Measurements from ENCODE around the gene AOPEP.

The AOPEP gene

DNA sequence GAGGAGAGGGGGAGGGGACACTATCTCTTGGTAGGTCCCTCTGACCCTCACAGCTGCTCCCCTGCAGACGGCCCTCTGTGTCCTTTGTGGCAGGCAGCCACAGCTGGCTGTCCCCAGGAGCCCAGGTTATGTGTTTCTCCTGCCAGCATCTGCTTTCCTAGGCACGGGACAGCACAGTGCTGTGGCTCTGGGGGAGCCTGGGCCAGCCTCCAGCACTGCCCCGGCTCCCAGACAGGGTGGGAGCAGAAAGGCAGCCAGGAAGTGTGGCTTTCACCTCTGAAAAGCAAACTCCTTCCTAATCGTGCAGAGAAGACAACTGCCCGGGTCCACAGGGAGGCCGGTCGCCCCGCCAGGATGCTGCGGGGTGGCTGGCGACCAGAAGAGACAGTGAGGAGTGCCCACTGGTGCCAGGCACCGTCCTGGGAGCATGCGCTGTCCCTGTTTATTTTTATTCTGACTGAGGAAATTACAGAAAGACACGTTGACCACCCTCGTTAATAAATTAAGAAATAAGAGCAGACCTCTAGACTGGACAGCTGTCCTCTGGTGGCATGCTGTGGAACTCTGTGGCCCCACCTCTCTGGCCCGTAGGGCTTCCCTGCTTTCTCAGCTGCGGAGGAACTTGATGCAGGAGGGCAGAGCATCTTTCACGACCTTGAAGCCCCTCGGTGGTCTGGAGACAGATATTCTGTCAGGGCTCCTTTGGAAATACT is 350.7 kb downstream of the AOPEP start:
- no peak for DNase-seq
- Histone ChIP-seq H3K4me3 (ENCODE audit: low read depth, low read length) (no peak overlapping the region), H3K27me3 (replicated peaks) (no peaks in the 10 kb centered on the region), H3K27ac (no peak overlapping the region), H3K36me3 (replicated peaks) (peaks cover 27% of the 10 kb centered on the region)
- TF ChIP-seq, protein P1, sequence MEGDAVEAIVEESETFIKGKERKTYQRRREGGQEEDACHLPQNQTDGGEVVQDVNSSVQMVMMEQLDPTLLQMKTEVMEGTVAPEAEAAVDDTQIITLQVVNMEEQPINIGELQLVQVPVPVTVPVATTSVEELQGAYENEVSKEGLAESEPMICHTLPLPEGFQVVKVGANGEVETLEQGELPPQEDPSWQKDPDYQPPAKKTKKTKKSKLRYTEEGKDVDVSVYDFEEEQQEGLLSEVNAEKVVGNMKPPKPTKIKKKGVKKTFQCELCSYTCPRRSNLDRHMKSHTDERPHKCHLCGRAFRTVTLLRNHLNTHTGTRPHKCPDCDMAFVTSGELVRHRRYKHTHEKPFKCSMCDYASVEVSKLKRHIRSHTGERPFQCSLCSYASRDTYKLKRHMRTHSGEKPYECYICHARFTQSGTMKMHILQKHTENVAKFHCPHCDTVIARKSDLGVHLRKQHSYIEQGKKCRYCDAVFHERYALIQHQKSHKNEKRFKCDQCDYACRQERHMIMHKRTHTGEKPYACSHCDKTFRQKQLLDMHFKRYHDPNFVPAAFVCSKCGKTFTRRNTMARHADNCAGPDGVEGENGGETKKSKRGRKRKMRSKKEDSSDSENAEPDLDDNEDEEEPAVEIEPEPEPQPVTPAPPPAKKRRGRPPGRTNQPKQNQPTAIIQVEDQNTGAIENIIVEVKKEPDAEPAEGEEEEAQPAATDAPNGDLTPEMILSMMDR (IDR thresholded peaks at IDR 0.05; ENCODE audit: low read depth, low read length, missing control alignments), result peak; percentile 41
- in situ Hi-C loops (cut with HindIII; ENCODE audit: low pct_ligation_motif_present, low sequenced_read_pairs), result no loop called here

DNA sequence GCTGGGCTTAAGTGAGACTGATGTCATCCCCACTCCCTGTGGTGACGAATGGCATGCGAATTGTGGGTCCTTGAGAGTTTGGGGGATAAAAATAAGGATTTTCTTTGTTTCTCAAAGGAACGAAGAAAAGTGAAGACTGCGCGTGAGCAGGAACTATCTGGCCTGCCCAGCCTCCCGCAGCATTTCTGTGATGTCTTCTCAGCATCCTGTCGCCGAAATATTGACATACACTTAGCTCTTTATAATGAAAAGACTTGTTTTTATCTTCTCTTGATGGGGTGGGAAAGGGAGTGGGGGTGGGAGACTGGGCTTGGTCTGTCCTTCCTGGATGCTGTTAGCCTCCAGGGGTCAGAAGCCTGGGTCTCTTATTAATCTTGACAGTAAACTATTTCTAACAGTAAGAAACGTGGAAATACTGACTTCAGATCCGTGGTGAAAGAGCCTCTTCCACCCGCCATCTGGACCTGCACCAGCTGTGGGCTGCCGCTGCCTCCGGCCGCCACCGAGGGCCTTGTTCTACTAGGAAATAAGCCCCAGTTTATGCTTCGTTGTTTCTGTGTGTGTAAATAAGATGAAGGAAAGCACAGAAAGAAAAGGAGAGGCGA is 351.4 kb downstream of the AOPEP start:
- in situ Hi-C loops (cut with HindIII; ENCODE audit: low pct_ligation_motif_present, low sequenced_read_pairs), result no loop called here

DNA sequence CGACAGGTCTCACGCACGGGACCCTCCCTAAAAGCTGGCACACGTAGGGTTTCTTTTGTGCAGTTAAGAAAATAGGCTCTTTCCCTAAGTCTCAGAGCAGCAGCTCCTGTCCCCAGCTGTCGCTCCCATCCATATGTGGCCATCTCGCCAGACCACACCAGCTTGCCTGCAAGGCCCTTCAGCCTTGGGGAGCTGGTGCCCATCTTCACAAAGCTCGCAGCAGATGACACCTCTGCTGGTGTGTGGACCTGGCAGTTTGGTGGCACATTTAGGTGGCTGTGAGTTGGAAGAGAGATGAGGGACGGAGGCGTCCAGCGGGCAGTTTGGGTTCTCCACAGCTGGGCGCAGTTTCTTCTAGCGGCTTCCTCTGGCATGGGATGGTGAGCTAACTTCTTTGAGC is 352.0 kb downstream of the AOPEP start:
- no peaks in the 10 kb centered on the region for H3K27me3 ChIP-seq (replicated peaks)
- H3K36me3 ChIP-seq (replicated peaks), result peaks cover 35% of the 10 kb centered on the region
- no peak overlapping the region for H3K27ac ChIP-seq
- TF ChIP-seq, protein P1 (IDR thresholded peaks at IDR 0.05; ENCODE audit: low read depth, low read length, missing control alignments), result no peak
- in situ Hi-C loops (cut with HindIII; ENCODE audit: low pct_ligation_motif_present, low sequenced_read_pairs), result no loop called here
- DNase-seq, result no peak
- H3K4me3 ChIP-seq (ENCODE audit: low read depth, low read length), result no peak overlapping the region

More for the DNA sequence above, 351.4 kb downstream of the AOPEP start:
- H3K27me3 ChIP-seq (replicated peaks), result no peaks in the 10 kb centered on the region
- TF ChIP-seq, protein P1 (IDR thresholded peaks at IDR 0.05; ENCODE audit: low read depth, low read length, missing control alignments), result no peak
- DNase-seq, result no peak
- H3K36me3 ChIP-seq (replicated peaks), result peaks cover 30% of the 10 kb centered on the region
- no peak overlapping the region for H3K27ac ChIP-seq
- H3K4me3 ChIP-seq (ENCODE audit: low read depth, low read length), result no peak overlapping the region

DNA sequence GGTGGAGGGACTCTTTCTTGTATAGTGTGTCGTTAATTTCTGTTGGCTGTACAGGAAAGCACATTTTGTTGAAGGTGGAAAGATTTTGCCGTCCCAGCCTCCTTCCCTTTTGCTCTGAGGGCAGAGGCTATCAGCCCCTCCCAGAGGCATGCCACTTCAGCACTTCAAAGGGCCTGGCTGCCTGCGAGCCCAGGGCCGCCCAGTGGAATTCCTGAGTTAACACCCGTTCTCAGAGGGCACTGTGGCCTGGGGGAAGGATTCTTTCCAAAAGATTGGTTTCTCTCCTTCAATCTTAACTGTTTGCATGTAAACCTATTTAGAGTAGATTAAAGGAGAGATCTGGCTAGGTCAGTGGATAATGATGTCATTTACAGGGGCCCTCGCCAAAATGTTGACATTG is 352.4 kb downstream of the AOPEP start:
- peaks cover 38% of the 10 kb centered on the region for H3K36me3 ChIP-seq (replicated peaks)
- DNase-seq, result no peak
- in situ Hi-C loops (cut with HindIII; ENCODE audit: low pct_ligation_motif_present, low sequenced_read_pairs), result no loop called here
- H3K27me3 ChIP-seq (replicated peaks), result no peaks in the 10 kb centered on the region
- TF ChIP-seq, protein P1 (IDR thresholded peaks at IDR 0.05; ENCODE audit: low read depth, low read length, missing control alignments), result no peak
- H3K4me3 ChIP-seq (ENCODE audit: low read depth, low read length), result no peak overlapping the region
- no peak overlapping the region for H3K27ac ChIP-seq

DNA sequence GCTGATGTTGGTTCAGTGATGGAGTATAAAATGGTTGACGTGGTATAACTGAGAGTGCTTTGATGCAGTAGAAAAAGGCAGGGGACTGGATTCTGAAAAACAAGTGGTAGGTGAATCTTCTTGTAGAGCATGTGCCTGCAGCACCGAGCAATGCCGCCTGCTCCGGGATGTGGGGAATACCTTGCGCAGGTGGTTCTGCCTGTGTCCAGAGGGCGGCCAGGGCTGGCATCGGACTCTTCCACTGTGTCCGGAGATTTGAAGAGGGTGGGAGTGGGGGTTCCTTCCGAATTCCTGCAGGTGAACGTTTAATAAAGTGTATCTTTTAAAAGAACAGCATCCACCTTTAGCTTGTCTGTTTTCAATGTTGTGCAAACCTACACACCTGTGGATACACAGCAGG is 353.0 kb downstream of the AOPEP start:
- no peak for DNase-seq
- in situ Hi-C loops (cut with HindIII; ENCODE audit: low pct_ligation_motif_present, low sequenced_read_pairs), result no loop called here
- Histone ChIP-seq H3K27ac (no peak overlapping the region), H3K36me3 (replicated peaks) (peaks cover 36% of the 10 kb centered on the region), H3K4me3 (ENCODE audit: low read depth, low read length) (no peak overlapping the region), H3K27me3 (replicated peaks) (no peaks in the 10 kb centered on the region)
- TF ChIP-seq, protein P1 (IDR thresholded peaks at IDR 0.05; ENCODE audit: low read depth, low read length, missing control alignments), result no peak

Measured in brain microvascular endothelial cell (primary cell).